Adrenal gland (tissue), 12 donors: ENCODE data around the gene URM1. TPM values are rescaled to one million over a fixed set of nuclear protein-coding genes. Genes with fewer than 3 reads are reported as not detected.

ENCODE experiments used
- DNase-seq, 7 donors: peaks; one replicate each; pipeline ENCODE4 v3.0.0-alpha.2; 2019 to 2020
- H3K27ac ChIP-seq, 5 donors: fragments of 200-600 bp; sonication (generic) in 4 of 5; 1 replicate in 3 of 5; 2 replicates in 2 of 5; pipeline versions ENCODE4 v1.5.1 to v1.8.0; 2016 to 2020; ENCODE audit warnings: mild to moderate bottlenecking in 1 of 5
- H3K27me3 ChIP-seq: fragments of 200-600 bp; 2 replicates; pipeline ENCODE4 v1.8.0; 2021
- H3K36me3 ChIP-seq, 2 donors: fragments of 200-600 bp; replicated peaks in 1 of 2; 1 replicate in 1 of 2; 2 replicates in 1 of 2; pipeline versions ENCODE4 v1.5.1 to v1.8.0; 2018 to 2022
- H3K4me1 ChIP-seq, 2 donors: fragments of 200-600 bp; replicated peaks in 1 of 2; 1 replicate in 1 of 2; 2 replicates in 1 of 2; pipeline versions ENCODE4 v1.5.1 to v1.8.0; 2018 to 2021
- H3K4me3 ChIP-seq, 4 donors: fragments of 200-600 bp; sonication (generic) in 3 of 4; one replicate each; pipeline ENCODE4 v1.5.1; 2016 to 2018
- H3K9me3 ChIP-seq, 3 donors: fragments of 200-600 bp; sonication (generic) in 1 of 3; replicated peaks in 1 of 3; 1 replicate in 2 of 3; 2 replicates in 1 of 3; pipeline versions ENCODE4 v1.5.1 to v1.8.0; 2016 to 2021
- CTCF ChIP-seq, 6 experiments: fragments of 450-650 bp in 4 of 6; fragments of 200-600 bp in 2 of 6; sonication (generic) in 1 of 6; IDR thresholded peaks; 1 replicate in 5 of 6; 2 replicates in 1 of 6; pipeline versions ENCODE4 v1.5.1 to v1.8.0; 2016 to 2021; ENCODE audit warnings: antibody characterized with exemption in 6 of 6, mild to moderate bottlenecking in 2 of 6, moderate library complexity in 1 of 6
- POLR2A ChIP-seq, 2 donors: fragments of 450-650 bp; IDR thresholded peaks; one replicate each; pipeline ENCODE4 v1.6.1; 2017; ENCODE audit warnings: antibody characterized with exemption in 2 of 2, mild to moderate bottlenecking in 2 of 2, moderate library complexity in 1 of 2
- WGBS, 4 donors: extraction: QIAGEN DNeasy Blood & Tissue Kit in 2 of 4; methylation state at CpG; one replicate each; pipeline versions ENCODE4 v1.1.5 to v1.1.7; 2013 to 2017; 5-methylcytosine and 5-hydroxymethylcytosine counted together
- intact Hi-C, 2 donors: fragments of 100-400 bp; cut with DNase I; formaldehyde crosslinking; loops; one replicate each; pipeline versions ENCODE4 v1.14.1 to v1.15.0; 2022 to 2023
- polyA plus RNA-seq, 3 donors: library from polyadenylated mRNA; stranded (reverse); fragments of 200-250 nt in 2 of 3; fragments of 350-450 nt in 1 of 3; fragmentation: Illumina TruSeq in 1 of 3; extraction: RNeasy Lipid Tissue Mini Kit (QIAGEN cat#74804) in 1 of 3; gene quantifications; one replicate each; pipeline ENCODE4 v1.2.3, GENCODE V29; 2013 to 2014
- total RNA-seq, 9 donors: library from RNA; depleted of rRNA in 4 of 9; stranded (reverse); fragments of >200 nt in 4 of 9; fragments of 120-200 nt in 1 of 9; fragmentation: NEBNext Ultra II Directional in 1 of 9; extraction: Animal tissue kit (Norgen Biotek cat#: 25700) in 1 of 9; gene quantifications; one replicate each; pipeline versions ENCODE4 v1.1.0 to v1.2.4, GENCODE V29; 2013 to 2023
- donor health status: healthy with polysubstance abuse.
- donor health status: Bipolar disorder and iron deficiency.
- donor health status: DM: yes; HTN: yes; CAD: no.
- donor health status: DM: no; HTN: no; CAD: no.
- donor health status: DM: no; HTN: no; CAD: no.
- donor health status: DM: yes; HTN: yes; CAD: no.

URM1 gene
- total and polyA plus RNA-seq, 12 donors = 22.8 to 87.1 (median 42.2) TPM

GRCh38 chr9:128349772-128350171 is 21.4 kb upstream of the URM1 start:
- TF ChIP-seq POLR2A (IDR thresholded peaks at IDR 0.05) = no peak
- TF ChIP-seq CTCF (IDR thresholded peaks at IDR 0.05) = no peak
- H3K27ac ChIP-seq = no peak overlapping the region
- no peaks in the 10 kb centered on the region for H3K27me3 ChIP-seq
- WGBS, 4 donors = 94 to 97% (median 96%) methylated on average over 5 to 6 of the region's 6 CpGs
- no peaks in the 10 kb centered on the region for H3K9me3 ChIP-seq
- intact Hi-C loops = loop anchor here in 1 of 2 donors (10.0 kb wide), 1 partner anchor 55 kb away; no protein-coding TSS in a partner anchor
- peaks cover 0 to 49% of the 10 kb centered on the region in 2 donors for H3K36me3 ChIP-seq
- no peak for DNase-seq
- H3K4me3 ChIP-seq = no peak overlapping the region
- no peaks in the 10 kb centered on the region for H3K4me1 ChIP-seq

GRCh38 chr9:128355451-128355850 is 15.7 kb upstream of the URM1 start:
- H3K4me3 ChIP-seq = no peak overlapping the region
- H3K27ac ChIP-seq = no peak overlapping the region
- no peak for DNase-seq
- 90 to 98% (median 95%) methylated on average over 5 to 19 of the region's 19 CpGs for WGBS, 4 donors
- no peaks in the 10 kb centered on the region for H3K27me3 ChIP-seq
- peaks cover 0 to 21% of the 10 kb centered on the region in 2 donors for H3K36me3 ChIP-seq
- H3K9me3 ChIP-seq = no peaks in the 10 kb centered on the region
- H3K4me1 ChIP-seq = no peaks in the 10 kb centered on the region
- intact Hi-C loops = no loop called here
- TF ChIP-seq CTCF (IDR thresholded peaks at IDR 0.05) (no peak), POLR2A (IDR thresholded peaks at IDR 0.05) (no peak)

- intact Hi-C loops = no loop called here
Measured at GRCh38 chr9:128358090-128358489, 13.1 kb upstream of the URM1 start.

GRCh38 chr9:128358861-128359260 is 12.3 kb upstream of the URM1 start:
- 86 to 100% (median 89%) methylated on average over 3 to 4 of the region's 4 CpGs for WGBS, 4 donors
- no peaks in the 10 kb centered on the region for H3K9me3 ChIP-seq
- peaks cover 0 to 13% of the 10 kb centered on the region in 2 donors for H3K36me3 ChIP-seq
- intact Hi-C loops = no loop called here
- no peak for DNase-seq
- no peak overlapping the region for H3K4me3 ChIP-seq
- TF ChIP-seq CTCF (IDR thresholded peaks at IDR 0.05) (no peak), POLR2A (IDR thresholded peaks at IDR 0.05) (no peak)
- H3K4me1 ChIP-seq = peaks cover 4 to 12% of the 10 kb centered on the region in 2 donors
- no peak overlapping the region for H3K27ac ChIP-seq
- H3K27me3 ChIP-seq = no peaks in the 10 kb centered on the region

More at GRCh38 chr9:128358090-128358489, 13.1 kb upstream of the URM1 start:
- no peaks in the 10 kb centered on the region for H3K9me3 ChIP-seq
- TF ChIP-seq CTCF (IDR thresholded peaks at IDR 0.05) = no peak
- TF ChIP-seq POLR2A (IDR thresholded peaks at IDR 0.05) = no peak
- no peak overlapping the region for H3K4me3 ChIP-seq
- WGBS, 4 donors = 71 to 75% (median 73%) methylated on average over 8 of the region's 8 CpGs
- H3K36me3 ChIP-seq = peaks cover 0 to 13% of the 10 kb centered on the region in 2 donors
- no peak overlapping the region for H3K27ac ChIP-seq
- DNase-seq = no peak
- peaks cover 4 to 12% of the 10 kb centered on the region in 2 donors for H3K4me1 ChIP-seq
- H3K27me3 ChIP-seq = no peaks in the 10 kb centered on the region
